ENCODE results near the gene MYBPC1.
"Not testable (repeated sequence)": the region's sequence is repeated elsewhere in the genome, so short reads cannot be mapped to it uniquely, and the experiment has no call there.

Gene MYBPC1

GRCh38 chr12:101732318-101732717 is 137.5 kb downstream of the MYBPC1 start:
- Mint-ChIP-seq H3K36me3 (peaks cover 15 to 33% of the 10 kb centered on the region in 2 donors), H3K27ac (no peak overlapping the region), H3K4me1 (peaks cover 8 to 16% of the 10 kb centered on the region in 2 donors), H3K27me3 (no peaks in the 10 kb centered on the region), H3K4me3 (no peak overlapping the region), H3K9me3 (peaks cover 0 to 5% of the 10 kb centered on the region in 2 donors)
- DNase-seq, result no peak
- ATAC-seq (replicated peaks), result no peak

GRCh38 chr12:101733166-101733565 is 138.4 kb downstream of the MYBPC1 start:
- Mint-ChIP-seq H3K4me1 (peaks cover 8 to 16% of the 10 kb centered on the region in 2 donors), H3K27ac (no peak overlapping the region), H3K4me3 (no peak overlapping the region), H3K9me3 (peaks cover 0 to 5% of the 10 kb centered on the region in 2 donors), H3K27me3 (no peaks in the 10 kb centered on the region), H3K36me3 (peaks cover 17 to 39% of the 10 kb centered on the region in 2 donors)
- DNase-seq, result no peak
- no peak for ATAC-seq (replicated peaks)

GRCh38 chr12:101734482-101734881 is 139.7 kb downstream of the MYBPC1 start:
- H3K27ac Mint-ChIP-seq; H3K27me3 Mint-ChIP-seq; H3K4me3 Mint-ChIP-seq; DNase-seq; H3K9me3 Mint-ChIP-seq; ATAC-seq (replicated peaks): not testable (repeated sequence)
- Mint-ChIP-seq H3K36me3 (peaks cover 28 to 46% of the 10 kb centered on the region in 2 donors), H3K4me1 (peaks cover 8 to 16% of the 10 kb centered on the region in 2 donors)

All from stimulated activated naive B cell treated with anti-CD40 and anti-IgM and Interleukin-4, amounts not matched to agents 10 μg/mL and 1 μg/mL and 100 μg/mL, for 72 hours (primary cell).